ENCODE results near the gene GDF10. TPM values are rescaled to one million over a fixed set of nuclear protein-coding genes. Genes with fewer than 3 reads are reported as not detected.

The GDF10 gene
- not detected for total RNA-seq

GRCh38 chr10:47299611-47300428 lies at the start of gene GDF10:
GDF10 (plus strand) TSS chr10:47300197; CDS start chr10:47300652, 455 bp downstream.

DNA sequence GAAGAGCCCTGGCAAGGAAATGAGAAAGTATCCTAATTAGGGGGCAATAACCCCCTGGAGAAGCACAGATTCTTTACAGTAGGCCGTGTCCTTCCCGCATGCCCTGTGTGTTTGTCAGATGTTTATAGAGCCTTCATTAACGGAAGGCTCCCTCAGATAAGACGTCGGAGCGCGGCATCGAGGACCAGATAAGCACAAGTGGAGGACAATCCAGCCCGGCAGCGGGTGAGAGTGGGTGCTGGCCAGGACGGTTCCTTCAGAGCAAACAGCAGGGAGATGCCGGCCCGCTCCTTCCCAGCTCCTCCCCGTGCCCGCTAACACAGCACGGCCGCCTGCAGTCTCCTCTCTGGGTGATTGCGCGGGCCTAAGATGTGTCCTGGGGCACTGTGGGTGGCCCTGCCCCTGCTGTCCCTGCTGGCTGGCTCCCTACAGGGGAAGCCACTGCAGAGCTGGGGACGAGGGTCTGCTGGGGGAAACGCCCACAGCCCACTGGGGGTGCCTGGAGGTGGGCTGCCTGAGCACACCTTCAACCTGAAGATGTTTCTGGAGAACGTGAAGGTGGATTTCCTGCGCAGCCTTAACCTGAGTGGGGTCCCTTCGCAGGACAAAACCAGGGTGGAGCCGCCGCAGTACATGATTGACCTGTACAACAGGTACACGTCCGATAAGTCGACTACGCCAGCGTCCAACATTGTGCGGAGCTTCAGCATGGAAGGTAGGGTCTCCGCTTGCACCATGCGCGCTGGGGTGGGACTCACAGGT lies 22.5 kb downstream of the GDF10 start, which contains the start of gene GDF2:
GDF2 (plus strand) TSS at position 155 of the 762 bp plus-strand sequence; CDS start at position 370, 215 bp downstream.

GRCh38 chr10:47348138-47348651 lies 48.2 kb downstream of the GDF10 start, which contains the start of gene RBP3:
RBP3 (plus strand) TSS chr10:47348363; CDS start chr10:47348485, 122 bp downstream.

Other genes with a start within 250 kb of the GDF10 start
- gene GDF2, start 22.3 kb downstream of the GDF10 start, total RNA-seq = not detected
- not detected for gene RBP3, start 48.2 kb downstream of the GDF10 start, total RNA-seq
- gene ZNF488, start 84.1 kb downstream of the GDF10 start, total RNA-seq = under 1 TPM in 1 of 2 experiments, not detected in 1; 0.08 TPM
- gene ANXA8, start 183.9 kb downstream of the GDF10 start, total RNA-seq = under 1 TPM in 1 of 2 experiments, not detected in 1; 0.24 TPM
- not detected for gene FAM25G, start 191.5 kb downstream of the GDF10 start, total RNA-seq
- gene AGAP9, start 223.4 kb downstream of the GDF10 start, total RNA-seq = 1 to 10 TPM; 5.0 to 5.5 TPM